Karpas-422 (cell line): Measurements from ENCODE around the gene MED15. TPM values are rescaled to one million over a fixed set of nuclear protein-coding genes. Genes with fewer than 3 reads are reported as not detected.
"Not testable (repeated sequence)": the region's sequence is repeated elsewhere in the genome, so short reads cannot be mapped to it uniquely, and the experiment has no call there.

ENCODE experiments used
- DNase-seq: peaks from one replicate; pipeline ENCODE4 v3.0.0-alpha.2; 2015
- H2AFZ ChIP-seq: fragments of 200-600 bp; sonication (generic); 2 replicates; pipeline ENCODE4 v1.6.1; 2014; ENCODE audit warnings: antibody characterized with exemption, low read length, mixed read lengths
- H3K27ac ChIP-seq: fragments of 200-600 bp; sonication (generic); 2 replicates; pipeline ENCODE4 v1.5.1; 2014; ENCODE audit warnings: mild to moderate bottlenecking, low read length, moderate library complexity
- H3K27me3 ChIP-seq: fragments of 200-600 bp; sonication (generic); 2 replicates; pipeline ENCODE4 v1.6.1; 2014; ENCODE audit warnings: low read length, mixed read lengths
- H3K36me3 ChIP-seq: fragments of 200-600 bp; sonication (generic); 2 replicates; pipeline ENCODE4 v1.6.1; 2014; ENCODE audit warnings: low read length, mixed read lengths; ENCODE audit not compliant: insufficient read depth
- H3K4me1 ChIP-seq: fragments of 200-600 bp; sonication (generic); 2 replicates; pipeline ENCODE4 v1.6.1; 2014; ENCODE audit warnings: mild to moderate bottlenecking, low read length, mixed read lengths
- H3K4me2 ChIP-seq: fragments of 200-600 bp; sonication (generic); 2 replicates; pipeline ENCODE4 v1.6.1; 2014; ENCODE audit warnings: low read length, low read depth, mild to moderate bottlenecking; ENCODE audit not compliant: poor library complexity, severe bottlenecking
- H3K4me3 ChIP-seq: fragments of 200-600 bp; sonication (generic); 2 replicates; pipeline ENCODE4 v1.5.1; 2014; ENCODE audit warnings: mild to moderate bottlenecking, antibody characterized with exemption, low read length, mixed read lengths
- H3K79me2 ChIP-seq: fragments of 200-600 bp; sonication (generic); 2 replicates; pipeline ENCODE4 v1.6.1; 2014; ENCODE audit warnings: mild to moderate bottlenecking, low read length, mixed read lengths
- H3K9ac ChIP-seq: fragments of 200-600 bp; sonication (generic); 2 replicates; pipeline ENCODE4 v1.6.0; 2014; ENCODE audit warnings: low read length
- H3K9me2 ChIP-seq: fragments of 200-600 bp; sonication (generic), shearing (Covaris generic); replicated peaks from 2 replicates; pipeline ENCODE4 v1.6.0; 2014; ENCODE audit warnings: mild to moderate bottlenecking, low read length, moderate library complexity; ENCODE audit not compliant: insufficient read depth
- H3K9me3 ChIP-seq: fragments of 300-700, 200-600 bp; sonication (generic); 2 replicates; pipeline ENCODE4 v1.6.1; 2014; ENCODE audit warnings: low read length, mixed read lengths
- H4K20me1 ChIP-seq: fragments of 200-600 bp; sonication (generic); 2 replicates; pipeline ENCODE4 v1.6.1; 2014; ENCODE audit warnings: mild to moderate bottlenecking, antibody characterized with exemption, low read length, low read depth; ENCODE audit not compliant: insufficient read depth
- total RNA-seq: library from RNA; depleted of rRNA; stranded (reverse); fragments of >200 nt; shearing (Covaris generic); gene quantifications from 2 replicates; pipeline ENCODE4 v1.2.3, GENCODE V29; 2014; ENCODE audit warnings: low replicate concordance

The MED15 gene
- total RNA-seq, 1 experiment from 2014 or later = 36.9 TPM

GRCh38 chr22:20478059-20478458 is 29.4 kb upstream of the MED15 start:
- H4K20me1 ChIP-seq, H3K4me3 ChIP-seq, DNase-seq: not testable (repeated sequence)

GRCh38 chr22:20479612-20480196 is 27.7 kb upstream of the MED15 start:
- H4K20me1 ChIP-seq = no peaks in the 10 kb centered on the region
- H3K9me3 ChIP-seq = no peaks in the 10 kb centered on the region
- H3K4me2 ChIP-seq = no peak overlapping the region
- H3K79me2 ChIP-seq = peaks cover 6% of the 10 kb centered on the region; the same call in 1 of the 2 replicates
- no peak overlapping the region for H3K4me3 ChIP-seq
- H3K36me3 ChIP-seq = no peaks in the 10 kb centered on the region
- H3K9ac ChIP-seq = no peak overlapping the region
- H3K27ac ChIP-seq = no peak overlapping the region
- no peak for DNase-seq
- H3K27me3 ChIP-seq = no peaks in the 10 kb centered on the region
- H3K4me1 ChIP-seq = no peaks in the 10 kb centered on the region
- no peak overlapping the region for H2AFZ ChIP-seq
- no peaks in the 10 kb centered on the region for H3K9me2 ChIP-seq

More at GRCh38 chr22:20478059-20478458, 29.4 kb upstream of the MED15 start:
- H3K4me1 ChIP-seq, H3K9ac ChIP-seq, H3K79me2 ChIP-seq, H3K27me3 ChIP-seq, H3K4me2 ChIP-seq, H3K9me3 ChIP-seq, H2AFZ ChIP-seq, H3K36me3 ChIP-seq, H3K27ac ChIP-seq, H3K9me2 ChIP-seq: not testable (repeated sequence)

- H3K36me3 ChIP-seq, H3K9me3 ChIP-seq, H3K79me2 ChIP-seq, H3K9ac ChIP-seq, H3K27me3 ChIP-seq, H3K4me2 ChIP-seq, H3K9me2 ChIP-seq, H3K4me1 ChIP-seq, H3K27ac ChIP-seq, H4K20me1 ChIP-seq, H2AFZ ChIP-seq, DNase-seq, H3K4me3 ChIP-seq: not testable (repeated sequence)
These were observed 24.3 kb upstream of the MED15 start for GRCh38 chr22:20483143-20483506.

GRCh38 chr22:20483771-20484170 is 23.6 kb upstream of the MED15 start:
- H3K27ac ChIP-seq = no peak overlapping the region
- H3K9me2 ChIP-seq = no peaks in the 10 kb centered on the region
- no peak overlapping the region for H3K9ac ChIP-seq
- no peaks in the 10 kb centered on the region for H3K27me3 ChIP-seq
- no peaks in the 10 kb centered on the region for H3K36me3 ChIP-seq
- DNase-seq = no peak
- H4K20me1 ChIP-seq = no peaks in the 10 kb centered on the region
- H3K79me2 ChIP-seq = peaks cover 10% of the 10 kb centered on the region; the same call in 1 of the 2 replicates
- no peaks in the 10 kb centered on the region for H3K9me3 ChIP-seq
- H3K4me3 ChIP-seq = no peak overlapping the region
- H3K4me2 ChIP-seq = no peak overlapping the region
- no peak overlapping the region for H2AFZ ChIP-seq
- no peaks in the 10 kb centered on the region for H3K4me1 ChIP-seq

GRCh38 chr22:20484948-20485683 is 22.3 kb upstream of the MED15 start:
- Histone ChIP-seq H3K9me3 (no peaks in the 10 kb centered on the region), H3K27ac (no peak overlapping the region), H3K4me2 (no peak overlapping the region), H3K9me2 (no peaks in the 10 kb centered on the region), H3K27me3 (no peaks in the 10 kb centered on the region), H3K36me3 (no peaks in the 10 kb centered on the region), H3K9ac (no peak overlapping the region), H4K20me1 (no peaks in the 10 kb centered on the region), H3K79me2 (peaks cover 23% of the 10 kb centered on the region), H3K4me3 (no peak overlapping the region), H2AFZ (no peak overlapping the region), H3K4me1 (no peaks in the 10 kb centered on the region)
- no peak for DNase-seq

GRCh38 chr22:20486229-20486628 is 21.2 kb upstream of the MED15 start:
- Histone ChIP-seq H4K20me1 (no peaks in the 10 kb centered on the region), H3K4me3 (no peak overlapping the region), H3K27me3 (no peaks in the 10 kb centered on the region), H3K9ac (no peak overlapping the region), H3K79me2 (peaks cover 34% of the 10 kb centered on the region), H2AFZ (no peak overlapping the region), H3K27ac (no peak overlapping the region), H3K4me2 (no peak overlapping the region), H3K9me2 (no peaks in the 10 kb centered on the region), H3K4me1 (no peaks in the 10 kb centered on the region), H3K36me3 (no peaks in the 10 kb centered on the region), H3K9me3 (no peaks in the 10 kb centered on the region)
- no peak for DNase-seq

- no peaks in the 10 kb centered on the region for H3K4me1 ChIP-seq
- no peak for DNase-seq
These were observed 19.7 kb upstream of the MED15 start for GRCh38 chr22:20487715-20488114.

GRCh38 chr22:20488946-20489345 is 18.5 kb upstream of the MED15 start:
- H3K9ac ChIP-seq = no peak overlapping the region
- peaks cover 60% of the 10 kb centered on the region for H3K79me2 ChIP-seq

More at GRCh38 chr22:20487715-20488114, 19.7 kb upstream of the MED15 start:
- Histone ChIP-seq H3K9me3 (no peaks in the 10 kb centered on the region), H3K4me3 (no peak overlapping the region), H3K36me3 (no peaks in the 10 kb centered on the region), H3K9me2 (no peaks in the 10 kb centered on the region), H4K20me1 (no peaks in the 10 kb centered on the region), H3K27me3 (no peaks in the 10 kb centered on the region), H2AFZ (no peak overlapping the region), H3K9ac (no peak overlapping the region), H3K27ac (no peak overlapping the region), H3K79me2 (peaks cover 48% of the 10 kb centered on the region), H3K4me2 (no peak overlapping the region)

More at GRCh38 chr22:20488946-20489345, 18.5 kb upstream of the MED15 start:
- Histone ChIP-seq H2AFZ (no peak overlapping the region), H3K9me2 (no peaks in the 10 kb centered on the region), H3K27ac (no peak overlapping the region), H3K4me2 (no peak overlapping the region), H4K20me1 (no peaks in the 10 kb centered on the region), H3K9me3 (no peaks in the 10 kb centered on the region), H3K36me3 (no peaks in the 10 kb centered on the region), H3K27me3 (no peaks in the 10 kb centered on the region), H3K4me1 (peaks cover under 1% of the 10 kb centered on the region), H3K4me3 (no peak overlapping the region)
- DNase-seq = no peak
